AG10803 (cell line): ENCODE measurements around the gene BAIAP2L1.
"Not testable (repeated sequence)": the region's sequence is repeated elsewhere in the genome, so short reads cannot be mapped to it uniquely, and the experiment has no call there.

Experiments
- DNase-seq: peaks from one replicate; pipeline ENCODE4 v3.0.0; 2010; ENCODE audit warnings: low read depth
- H3K4me3 ChIP-seq: 2 replicates; pipeline ENCODE4 v1.5.1; 2011; ENCODE audit warnings: mild to moderate bottlenecking, low read length, control low read depth
- TF ChIP-seq, protein P1 (sequence below): conservative IDR thresholded peaks from 2 replicates; pipeline ENCODE4 v1.5.1; 2011; ENCODE audit warnings: mild to moderate bottlenecking, low read length, control low read depth, inconsistent platforms

BAIAP2L1 gene

DNA sequence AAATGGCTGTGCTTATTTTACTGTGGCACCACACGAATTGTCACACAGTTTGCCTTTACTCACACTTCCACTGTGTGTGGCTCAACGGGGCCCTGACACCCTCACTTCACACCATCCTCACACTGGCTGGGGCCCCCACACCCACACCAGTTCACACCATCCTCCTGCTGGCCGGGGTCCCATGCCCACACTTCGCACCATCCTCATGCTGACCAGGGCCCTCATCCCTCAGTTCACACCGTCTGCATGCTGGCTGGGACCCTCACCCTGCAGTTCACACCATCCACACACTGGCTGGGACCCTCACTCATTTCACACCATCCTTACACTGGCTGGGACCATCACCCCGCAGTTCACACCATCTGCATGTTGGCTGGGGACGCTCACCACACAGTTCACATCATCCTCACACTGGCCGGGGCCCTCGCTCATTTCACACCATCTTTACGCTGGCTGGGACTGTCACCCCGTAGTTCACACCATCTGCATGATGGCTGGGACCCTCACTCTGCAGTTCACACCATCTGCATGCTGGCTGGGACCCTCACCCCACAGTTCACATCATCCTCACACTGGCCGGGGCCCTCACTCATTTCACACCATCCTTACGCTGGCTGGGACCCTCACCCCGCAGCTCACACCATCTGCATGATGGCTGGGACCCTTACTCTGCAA, 83.4 kb downstream of the BAIAP2L1 start:
- TF ChIP-seq, protein P1, sequence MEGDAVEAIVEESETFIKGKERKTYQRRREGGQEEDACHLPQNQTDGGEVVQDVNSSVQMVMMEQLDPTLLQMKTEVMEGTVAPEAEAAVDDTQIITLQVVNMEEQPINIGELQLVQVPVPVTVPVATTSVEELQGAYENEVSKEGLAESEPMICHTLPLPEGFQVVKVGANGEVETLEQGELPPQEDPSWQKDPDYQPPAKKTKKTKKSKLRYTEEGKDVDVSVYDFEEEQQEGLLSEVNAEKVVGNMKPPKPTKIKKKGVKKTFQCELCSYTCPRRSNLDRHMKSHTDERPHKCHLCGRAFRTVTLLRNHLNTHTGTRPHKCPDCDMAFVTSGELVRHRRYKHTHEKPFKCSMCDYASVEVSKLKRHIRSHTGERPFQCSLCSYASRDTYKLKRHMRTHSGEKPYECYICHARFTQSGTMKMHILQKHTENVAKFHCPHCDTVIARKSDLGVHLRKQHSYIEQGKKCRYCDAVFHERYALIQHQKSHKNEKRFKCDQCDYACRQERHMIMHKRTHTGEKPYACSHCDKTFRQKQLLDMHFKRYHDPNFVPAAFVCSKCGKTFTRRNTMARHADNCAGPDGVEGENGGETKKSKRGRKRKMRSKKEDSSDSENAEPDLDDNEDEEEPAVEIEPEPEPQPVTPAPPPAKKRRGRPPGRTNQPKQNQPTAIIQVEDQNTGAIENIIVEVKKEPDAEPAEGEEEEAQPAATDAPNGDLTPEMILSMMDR = no peak
- DNase-seq = no peak
- no peak overlapping the region for H3K4me3 ChIP-seq

DNA sequence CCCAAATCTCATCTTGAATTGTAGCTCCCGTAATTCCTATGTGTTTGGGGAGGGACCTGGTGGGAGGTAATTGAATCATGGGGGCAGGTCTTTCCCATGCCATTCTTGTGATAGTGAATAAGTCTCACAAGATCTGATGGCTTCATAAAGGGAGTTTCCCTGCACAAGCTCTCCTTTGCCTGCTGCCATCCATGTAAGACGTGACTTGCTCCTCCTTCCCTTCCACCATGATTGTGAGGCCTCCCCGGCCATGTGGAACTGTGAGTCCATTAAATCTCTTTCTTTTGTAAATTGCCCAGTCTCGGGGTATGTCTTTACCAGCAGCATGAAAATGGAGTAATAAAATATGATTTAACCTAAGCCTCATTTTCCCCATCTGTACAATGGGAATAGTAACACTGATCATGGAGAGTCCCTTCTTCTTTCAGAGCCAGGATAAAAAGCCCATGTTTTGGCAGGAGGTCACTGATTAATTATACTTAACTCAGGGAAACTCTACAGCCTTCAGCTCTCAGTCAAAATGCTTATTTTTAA, 84.8 kb downstream of the BAIAP2L1 start:
- not testable (repeated sequence) for H3K4me3 ChIP-seq, DNase-seq

DNA sequence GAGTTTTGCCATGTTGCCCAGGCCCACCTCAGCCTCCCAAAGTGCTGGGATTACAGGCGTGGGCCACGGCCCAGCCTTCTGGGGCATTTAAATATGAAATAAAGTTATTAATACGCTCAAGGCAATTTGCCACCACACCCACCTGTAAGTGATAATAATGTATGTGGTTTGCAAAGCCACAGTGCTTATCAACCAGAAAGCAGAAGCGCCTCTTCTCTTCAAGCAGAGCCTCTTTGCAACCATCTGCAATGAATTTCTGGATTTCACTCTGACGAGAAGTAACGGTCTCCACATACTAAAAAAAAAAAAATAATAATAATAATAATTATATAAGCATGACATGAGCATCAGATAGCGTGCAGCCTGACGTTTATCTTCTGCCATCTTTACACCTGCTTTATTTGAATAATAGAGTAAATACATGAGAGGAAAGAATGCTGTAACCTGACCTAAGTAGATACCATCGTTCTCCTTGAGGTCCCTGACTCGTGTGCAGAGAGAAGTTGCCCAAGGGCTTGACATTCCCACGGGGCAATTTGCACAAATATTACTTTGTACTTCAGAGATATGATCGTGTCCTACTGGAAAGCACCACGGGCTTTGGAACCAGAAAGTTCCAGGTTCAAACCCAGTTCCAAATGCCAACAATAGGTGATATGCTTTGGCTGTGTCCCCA, 85.4 kb downstream of the BAIAP2L1 start:
- no peak overlapping the region for H3K4me3 ChIP-seq
- DNase-seq = no peak
- TF ChIP-seq, protein P1 = no peak

DNA sequence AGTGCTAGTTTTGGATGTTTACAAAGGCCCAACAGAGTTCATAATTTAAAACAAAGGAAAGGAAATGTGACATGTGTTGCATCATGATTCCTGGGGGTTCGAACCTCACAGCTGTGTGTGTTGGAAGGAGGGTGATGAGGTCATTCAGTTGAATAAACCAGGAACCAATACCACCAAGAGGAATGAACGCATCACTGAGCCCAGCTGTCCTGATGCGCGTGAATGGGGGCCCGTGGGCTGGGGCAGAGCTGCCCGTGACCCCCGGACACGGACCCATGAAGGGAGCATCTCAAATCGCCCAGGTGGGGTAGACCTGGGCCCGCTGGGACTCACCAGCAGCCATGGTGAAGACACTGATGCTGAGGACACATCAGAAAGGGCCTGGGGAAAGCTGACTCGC, 86.4 kb downstream of the BAIAP2L1 start:
- H3K4me3 ChIP-seq = no peak overlapping the region
- DNase-seq = no peak
- TF ChIP-seq, protein P1 = no peak

DNA sequence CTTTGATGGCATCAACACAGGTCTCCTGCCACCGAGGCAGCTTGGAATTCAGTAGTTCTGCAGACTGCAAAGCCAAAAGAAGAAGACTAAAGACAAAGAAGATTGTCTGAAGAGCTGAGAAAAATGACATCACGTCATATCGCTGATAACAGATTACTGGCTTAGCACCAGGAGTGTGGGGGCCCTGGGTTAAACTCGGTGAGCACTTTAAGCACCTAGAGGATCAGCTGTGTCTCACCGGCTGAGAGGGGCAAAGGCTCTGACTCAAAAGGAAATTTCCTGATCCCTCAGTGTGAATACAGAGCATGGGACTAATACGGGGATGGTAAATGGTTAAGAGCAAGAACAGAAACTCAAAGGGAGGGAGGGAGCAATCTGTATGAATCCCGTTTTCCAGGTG, 88.7 kb downstream of the BAIAP2L1 start:
- TF ChIP-seq, protein P1 = no peak
- DNase-seq = no peak
- H3K4me3 ChIP-seq = no peak overlapping the region

DNA sequence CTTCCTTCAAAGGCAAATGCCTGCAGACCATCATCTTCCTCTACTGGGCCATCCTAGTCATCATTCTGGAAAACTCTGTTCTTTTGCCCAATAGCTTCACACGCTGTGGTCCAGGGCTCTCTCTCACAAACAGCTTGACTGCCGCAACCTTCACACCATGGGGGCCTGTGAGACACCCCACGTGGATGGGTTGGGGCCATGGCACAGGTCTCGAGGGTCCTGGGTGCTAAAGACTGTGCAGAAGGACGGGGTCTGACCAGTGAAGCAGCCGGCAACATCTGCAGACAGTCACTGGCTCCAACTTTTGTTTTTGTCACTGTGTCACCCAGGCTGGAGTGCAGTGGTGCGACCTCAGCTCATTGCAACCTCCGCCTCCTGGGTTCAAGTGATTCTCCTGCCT, 91.3 kb downstream of the BAIAP2L1 start:
- TF ChIP-seq, protein P1 = no peak
- no peak overlapping the region for H3K4me3 ChIP-seq
- DNase-seq = no peak

DNA sequence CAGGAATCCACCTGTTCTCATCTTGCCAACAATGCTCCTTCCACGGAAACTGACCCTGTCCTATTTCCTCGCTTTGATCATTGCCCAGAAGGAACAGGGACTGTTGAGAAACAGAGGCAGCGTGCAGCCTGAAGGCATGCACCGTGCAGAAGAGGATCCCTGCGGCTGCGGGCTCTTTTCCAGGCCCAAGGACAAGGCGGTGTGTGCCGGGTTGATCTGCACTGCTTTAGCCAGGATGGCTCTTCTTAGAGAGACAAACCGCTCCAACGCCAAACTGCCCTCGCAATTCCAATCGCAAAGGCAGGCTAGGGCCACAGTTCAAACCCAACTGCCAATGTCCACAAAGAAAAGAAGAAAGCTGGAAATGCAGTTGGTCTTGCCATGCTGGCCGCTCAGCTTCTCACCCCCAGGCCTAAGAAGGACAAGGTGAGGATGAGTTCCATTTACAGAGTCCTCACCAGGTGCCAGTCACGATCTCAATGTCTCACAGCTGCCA, 92.9 kb downstream of the BAIAP2L1 start:
- DNase-seq = no peak
- no peak overlapping the region for H3K4me3 ChIP-seq
- TF ChIP-seq, protein P1 = no peak
